GM13977 (cell line): ENCODE results near the gene RXRA.

Experiments used
- DNase-seq: peaks from one replicate; pipeline ENCODE4 v3.0.0; 2012; ENCODE audit warnings: low spot score
- in situ Hi-C: fragments of 300-500 bp; cut with MboI; formaldehyde crosslinking; loops from one replicate; pipeline ENCODE4 v1.12.0; 2022; ENCODE audit warnings: low sequenced_read_pairs, low pct_unique_long_range_greater_than_20kb, mixed read lengths, inconsistent platforms; ENCODE audit not compliant: unreplicated experiment
- TF ChIP-seq, protein P1 (sequence below): IDR thresholded peaks from 2 replicates; pipeline ENCODE4 v1.5.1; 2012; ENCODE audit warnings: mild to moderate bottlenecking, control low read depth; ENCODE audit not compliant: insufficient read depth; ENCODE audit errors: extremely low read depth, missing control alignments

RXRA gene

GRCh38 chr9:134344068-134344799 lies 18.0 kb downstream of the RXRA start:
- TF ChIP-seq, protein P1, sequence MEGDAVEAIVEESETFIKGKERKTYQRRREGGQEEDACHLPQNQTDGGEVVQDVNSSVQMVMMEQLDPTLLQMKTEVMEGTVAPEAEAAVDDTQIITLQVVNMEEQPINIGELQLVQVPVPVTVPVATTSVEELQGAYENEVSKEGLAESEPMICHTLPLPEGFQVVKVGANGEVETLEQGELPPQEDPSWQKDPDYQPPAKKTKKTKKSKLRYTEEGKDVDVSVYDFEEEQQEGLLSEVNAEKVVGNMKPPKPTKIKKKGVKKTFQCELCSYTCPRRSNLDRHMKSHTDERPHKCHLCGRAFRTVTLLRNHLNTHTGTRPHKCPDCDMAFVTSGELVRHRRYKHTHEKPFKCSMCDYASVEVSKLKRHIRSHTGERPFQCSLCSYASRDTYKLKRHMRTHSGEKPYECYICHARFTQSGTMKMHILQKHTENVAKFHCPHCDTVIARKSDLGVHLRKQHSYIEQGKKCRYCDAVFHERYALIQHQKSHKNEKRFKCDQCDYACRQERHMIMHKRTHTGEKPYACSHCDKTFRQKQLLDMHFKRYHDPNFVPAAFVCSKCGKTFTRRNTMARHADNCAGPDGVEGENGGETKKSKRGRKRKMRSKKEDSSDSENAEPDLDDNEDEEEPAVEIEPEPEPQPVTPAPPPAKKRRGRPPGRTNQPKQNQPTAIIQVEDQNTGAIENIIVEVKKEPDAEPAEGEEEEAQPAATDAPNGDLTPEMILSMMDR: peak; percentile 8
- no peak for DNase-seq
- in situ Hi-C loops: no loop called here

- TF ChIP-seq, protein P1: no peak
- in situ Hi-C loops: no loop called here
- no peak for DNase-seq
Observed at GRCh38 chr9:134344800-134345310, 18.6 kb downstream of the RXRA start.

DNA sequence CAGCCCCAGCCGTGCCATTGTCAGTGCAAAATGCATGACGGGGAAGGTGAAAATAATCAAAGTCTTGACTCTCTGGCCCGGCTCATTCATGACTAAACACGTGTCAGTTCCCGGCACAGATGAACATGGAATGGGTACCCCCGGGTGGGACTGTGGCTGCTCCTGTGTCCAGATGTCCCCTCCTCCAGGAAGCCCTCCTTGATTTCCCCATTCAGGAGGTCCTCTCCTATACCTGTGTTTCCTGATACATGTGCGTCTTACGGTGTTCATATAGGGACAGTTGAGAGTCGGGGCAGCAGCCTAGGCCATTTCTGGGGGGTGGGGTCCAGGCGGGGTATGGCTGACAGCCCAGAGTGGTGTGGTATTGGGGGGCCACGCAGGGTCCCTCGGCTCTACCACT lies 19.5 kb downstream of the RXRA start:
- in situ Hi-C loops: no loop called here
- no peak for DNase-seq
- TF ChIP-seq, protein P1: no peak

GRCh38 chr9:134346151-134346550 lies 19.9 kb downstream of the RXRA start:
- TF ChIP-seq, protein P1: no peak
- in situ Hi-C loops: no loop called here
- no peak for DNase-seq

DNA sequence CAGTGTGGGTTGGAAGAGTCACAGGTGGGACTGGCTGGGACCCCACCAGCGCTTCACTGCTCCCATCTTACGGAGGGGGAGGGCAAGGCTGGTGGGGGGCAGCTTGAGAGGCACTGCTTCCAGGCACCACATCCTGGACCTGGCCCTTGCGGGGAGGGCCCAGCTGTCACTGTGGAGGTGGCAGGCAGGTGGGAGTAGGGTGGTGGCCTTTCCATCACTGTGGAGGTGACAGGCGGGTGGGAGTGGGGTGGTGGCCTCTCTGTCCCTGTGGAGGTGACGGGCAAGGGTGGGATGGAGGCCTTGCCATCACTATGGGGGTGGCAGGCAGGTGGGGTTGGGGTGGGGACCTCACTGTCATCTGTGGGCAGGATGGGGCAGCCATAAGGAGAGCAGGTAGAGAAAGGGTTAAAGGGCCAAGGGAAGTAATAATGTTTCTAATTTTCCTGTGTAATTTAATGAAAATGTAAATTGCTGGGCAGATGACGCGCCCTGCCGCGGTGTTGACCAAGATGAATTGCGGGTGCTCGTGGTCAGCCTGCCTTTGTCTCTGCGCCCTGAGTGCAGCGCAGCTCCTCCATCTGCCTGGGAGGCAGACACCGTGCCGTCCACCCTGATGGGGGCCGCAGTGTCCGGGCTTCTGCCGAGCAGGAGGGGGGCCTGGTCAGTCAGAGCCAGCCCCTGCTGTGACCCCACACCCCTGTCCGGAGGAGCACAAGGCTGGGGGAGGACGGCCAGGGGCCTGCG lies 20.8 kb downstream of the RXRA start:
- in situ Hi-C loops: no loop called here
- no peak for DNase-seq
- TF ChIP-seq, protein P1: no peak

DNA sequence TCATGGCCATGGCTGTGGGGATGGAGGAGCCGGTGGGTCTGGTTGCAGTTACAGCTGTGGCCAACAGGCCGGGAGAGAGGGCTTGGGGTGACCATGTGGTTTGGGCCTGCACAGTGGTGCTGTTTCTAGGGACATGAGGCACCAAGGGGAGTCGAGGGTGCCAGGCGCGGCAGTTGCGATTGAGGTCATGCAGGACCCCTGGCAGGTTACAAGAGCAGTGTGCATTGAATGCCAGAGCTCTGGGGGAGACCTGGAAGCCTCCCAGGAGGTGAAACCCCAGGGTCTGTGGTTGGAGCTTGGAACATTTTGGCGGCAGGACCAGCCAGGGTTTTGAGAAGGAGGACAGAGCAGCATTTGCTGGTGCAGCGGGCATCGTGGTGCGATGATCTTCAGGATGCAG lies 21.7 kb downstream of the RXRA start:
- no peak for DNase-seq
- in situ Hi-C loops: no loop called here

More for the DNA sequence above, 21.7 kb downstream of the RXRA start:
- TF ChIP-seq, protein P1: no peak
